ENCODE results near the gene CTAGE1.

- TF ChIP-seq CTCF (IDR thresholded peaks at IDR 0.05) (no peak), TAF1 (IDR thresholded peaks at IDR 0.05; ENCODE audit: borderline replicate concordance, low read depth, low read length) (no peak), MAX (IDR thresholded peaks at IDR 0.05; ENCODE audit: low read depth) (no peak), MXI1 (IDR thresholded peaks at IDR 0.05; ENCODE audit: low read depth, low read length) (no peak), SIN3A (IDR thresholded peaks at IDR 0.05; ENCODE audit: borderline replicate concordance, low read depth, low read length) (no peak), RFX5 (IDR thresholded peaks at IDR 0.05; ENCODE audit: low read length) (no peak), TEAD4 (IDR thresholded peaks at IDR 0.05; ENCODE audit: borderline replicate concordance, insufficient read depth) (no peak), RAD21 (IDR thresholded peaks at IDR 0.05; ENCODE audit: low read length) (no peak), USF1 (IDR thresholded peaks at IDR 0.05; ENCODE audit: borderline replicate concordance, low read depth) (no peak), NRF1 (IDR thresholded peaks at IDR 0.05; ENCODE audit: low read depth, low read length) (no peak)
Observed at GRCh38 chr18:22428672-22429071, 11.0 kb upstream of the CTAGE1 start.
